OCI-LY7 (cell line): ENCODE data around the gene TTC7B.

Experiments
- CTCF ChIP-seq: fragments of 200-600 bp; sonication (generic); conservative IDR thresholded peaks from 2 replicates; pipeline ENCODE4 v1.5.1; 2014; ENCODE audit warnings: mild to moderate bottlenecking, antibody characterized with exemption, low read length, moderate library complexity, mixed read lengths
- EZH2phosphoT487 ChIP-seq: fragments of 200-600 bp; sonication (generic); IDR thresholded peaks from 2 replicates; pipeline ENCODE4 v1.6.1; 2018; ENCODE audit warnings: low read depth, borderline replicate concordance, mild to moderate bottlenecking, mixed run types, antibody characterized with exemption, low read length, moderate library complexity, mixed read lengths

DNA sequence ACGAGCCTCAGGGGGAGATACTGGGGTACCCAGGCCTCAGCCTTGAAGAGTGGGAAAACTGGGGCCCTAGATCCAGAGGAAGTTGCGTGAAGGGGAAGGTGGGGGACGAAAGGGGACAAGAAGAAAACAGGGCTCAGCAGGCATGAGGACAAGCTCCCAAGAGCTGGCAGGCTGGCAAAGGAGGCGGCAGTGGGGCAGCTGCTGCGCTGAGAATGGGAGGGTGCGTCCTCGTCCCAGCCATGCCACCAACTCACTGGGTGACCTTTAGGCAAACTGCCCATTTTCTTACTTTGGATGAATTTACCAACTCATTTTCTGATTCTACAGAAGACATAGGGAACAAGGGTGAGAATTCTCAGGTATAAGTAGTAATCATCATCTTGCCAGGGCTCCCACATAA, 133.6 kb downstream of the TTC7B start:
- TF ChIP-seq CTCF (no peak), EZH2phosphoT487 (no peak)
